Activated CD4-positive, alpha-beta T cell treated with anti-CD3 and anti-CD28 coated beads for 36 hours (primary cell): Measurements from ENCODE around the gene NFIA. TPM values are rescaled to one million over a fixed set of nuclear protein-coding genes. Genes with fewer than 3 reads are reported as not detected.

Experiments used
- ATAC-seq: fragments of 200-7000 bp; cut with Tn5 transposase; one replicate; pipeline ENCODE4 v1.10.0; 2021; ENCODE audit warnings: mild to moderate bottlenecking, moderate library complexity
- CTCF ChIA-PET: fragments of 350-600 bp; sonication (Branson Sonifier 250); formaldehyde crosslinking; loops from one replicate; lab custom pipeline; 2021; ENCODE audit warnings: antibody characterized with exemption; lab: Charles Lee
- POLR2A ChIA-PET: fragments of 350-600 bp; sonication (Branson Sonifier 250); formaldehyde crosslinking; loops from one replicate; lab custom pipeline; 2021; ENCODE audit warnings: antibody characterized with exemption, inconsistent platforms; lab: Charles Lee
- DNase-seq: peaks from one replicate; pipeline ENCODE4 v3.0.0-alpha.2; 2020
- H3K27ac Mint-ChIP-seq: one replicate; pipeline ENCODE4 v1.8.0; 2021; ENCODE audit warnings: mixed read lengths
- H3K27me3 Mint-ChIP-seq: one replicate; pipeline ENCODE4 v1.8.0; 2021; ENCODE audit warnings: mixed read lengths
- H3K36me3 Mint-ChIP-seq: one replicate; pipeline ENCODE4 v1.8.0; 2021; ENCODE audit warnings: low read depth, mixed read lengths
- H3K4me1 Mint-ChIP-seq: one replicate; pipeline ENCODE4 v1.8.0; 2021; ENCODE audit warnings: mixed read lengths
- H3K4me3 Mint-ChIP-seq: one replicate; pipeline ENCODE4 v1.8.0; 2021; ENCODE audit warnings: mild to moderate bottlenecking, moderate library complexity, mixed read lengths
- H3K9me3 Mint-ChIP-seq: one replicate; pipeline ENCODE4 v1.8.0; 2021; ENCODE audit warnings: low read depth, mixed read lengths
- intact Hi-C, 2 experiments: fragments of 100-400 bp; cut with DNase I in 1 of 2; cut with micrococcal nuclease in 1 of 2; formaldehyde crosslinking; loops; one replicate each; pipeline versions ENCODE4 v1.14.2 to v1.15.1; 2022 to 2024; cut with DNase I, micrococcal nuclease
- total RNA-seq, 2 experiments: library from RNA; stranded (reverse); gene quantifications; one replicate each; pipeline ENCODE4 v1.2.3, GENCODE V29; 2021

The NFIA gene
- total RNA-seq, 2 experiments from 2014 or later = 3.0 to 3.2 TPM

DNA sequence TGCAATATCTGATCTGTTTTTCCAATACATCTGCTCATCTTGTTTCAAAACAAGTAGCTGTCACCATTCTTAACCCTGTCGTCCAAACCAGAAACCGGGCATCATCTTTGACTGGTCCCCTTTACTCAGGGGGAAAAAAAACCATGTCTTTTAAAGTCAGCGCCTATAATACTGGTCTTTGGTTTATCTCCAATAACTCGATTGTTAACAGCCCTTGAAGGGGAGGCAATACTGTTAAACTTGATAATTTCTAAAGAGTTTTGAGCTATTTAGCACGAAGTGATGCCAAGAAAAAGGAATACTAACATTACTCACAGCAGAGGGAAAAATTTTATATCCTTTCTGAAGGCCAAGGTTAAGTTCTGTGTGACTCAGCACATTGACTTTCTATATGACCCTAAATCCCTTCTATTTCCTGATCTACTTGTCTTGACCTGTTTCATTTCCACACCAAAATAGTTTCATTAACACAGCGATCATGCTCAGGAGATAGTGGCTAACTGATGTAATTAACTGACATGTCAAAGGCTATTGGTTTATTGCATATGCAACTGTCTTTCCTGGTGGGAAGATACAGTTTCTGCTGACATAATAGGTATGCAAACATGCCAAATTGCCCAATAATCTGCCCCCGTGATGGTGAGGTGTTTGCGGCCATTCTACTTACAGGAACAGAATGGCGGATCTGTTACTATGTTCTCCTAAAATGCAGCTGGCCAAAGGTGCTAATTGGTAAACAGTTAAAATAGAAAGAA, 59.1 kb downstream of the NFIA start:
- Mint-ChIP-seq H3K36me3 (no peaks in the 10 kb centered on the region), H3K4me1 (no peaks in the 10 kb centered on the region), H3K4me3 (no peak overlapping the region), H3K27me3 (no peaks in the 10 kb centered on the region), H3K27ac (no peak overlapping the region), H3K9me3 (no peaks in the 10 kb centered on the region)
- ChIA-PET CTCF (interaction anchor here (1.5 kb wide), 1 partner anchor 16 kb away, joined by 4 read pairs; no protein-coding TSS in a partner anchor), POLR2A (no interaction called here)
- no peak for DNase-seq
- ATAC-seq = no peak
- intact Hi-C loops = no loop called here

DNA sequence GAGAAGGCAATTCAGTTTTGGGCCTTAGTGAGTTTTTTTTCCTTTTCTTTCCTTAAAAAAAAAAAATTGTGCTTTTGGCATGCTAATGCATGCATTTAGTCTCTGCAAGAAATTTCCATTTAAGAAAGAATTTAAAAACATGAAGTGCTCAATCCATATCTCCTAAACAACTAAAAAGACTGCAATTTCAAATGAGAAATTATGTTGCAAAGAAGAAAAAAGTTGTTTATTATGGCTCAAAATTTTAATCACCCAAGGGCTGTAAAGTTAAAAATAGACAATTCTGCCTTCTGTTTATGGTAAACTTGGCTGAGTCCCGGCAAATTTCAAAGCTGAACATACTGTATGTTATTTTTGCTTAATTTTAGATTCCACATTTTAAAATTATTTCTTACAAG, 59.7 kb downstream of the NFIA start:
- POLR2A ChIA-PET = no interaction called here
- intact Hi-C loops = no loop called here
- no peaks in the 10 kb centered on the region for H3K36me3 Mint-ChIP-seq

DNA sequence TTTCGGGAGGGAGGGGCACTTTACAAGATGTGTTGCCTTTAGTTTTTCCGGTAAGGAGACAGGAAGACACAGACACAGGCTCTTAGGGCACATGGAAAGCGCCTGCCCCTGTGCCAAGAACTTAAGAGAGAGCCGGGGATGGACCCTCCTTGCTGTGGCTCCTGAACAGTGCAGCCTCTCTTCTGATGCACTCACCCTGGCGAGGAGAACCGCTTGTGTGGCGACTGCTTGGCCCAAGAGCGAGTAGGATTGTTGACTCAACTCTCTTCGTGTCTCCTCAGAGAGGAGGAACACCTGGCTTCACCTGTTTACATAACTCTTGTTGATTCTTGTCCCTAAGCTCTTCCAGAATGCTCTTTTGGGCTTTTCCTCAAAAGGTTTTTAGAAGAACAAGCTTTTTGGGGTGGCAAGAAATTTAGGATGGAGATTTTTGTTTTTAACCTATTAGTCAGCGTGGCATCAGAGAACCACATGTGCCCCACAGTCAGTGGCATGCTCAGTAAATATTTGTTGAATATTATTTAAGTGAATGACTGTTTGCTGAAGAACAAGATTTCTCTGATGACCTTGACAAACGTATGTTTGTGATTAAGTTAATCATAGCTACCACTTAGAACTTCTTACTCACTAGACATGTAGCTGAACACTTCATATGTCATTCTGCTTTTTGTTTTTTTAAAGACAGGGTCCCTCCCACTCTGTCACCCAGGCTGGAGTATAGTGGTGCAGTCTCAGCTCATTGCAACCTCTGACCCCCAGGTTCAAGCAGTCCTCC, 60.6 kb downstream of the NFIA start:
- no peak for DNase-seq
- intact Hi-C loops = no loop called here

More for the DNA sequence above, 59.7 kb downstream of the NFIA start:
- ATAC-seq (no peak), DNase-seq (no peak)
- no peaks in the 10 kb centered on the region for H3K9me3 Mint-ChIP-seq
- H3K27me3 Mint-ChIP-seq = no peaks in the 10 kb centered on the region
- CTCF ChIA-PET = interaction anchor here (0.7 kb wide), 1 partner anchor 14 kb away, joined by 3 read pairs; no protein-coding TSS in a partner anchor
- H3K4me3 Mint-ChIP-seq = no peak overlapping the region
- no peaks in the 10 kb centered on the region for H3K4me1 Mint-ChIP-seq
- H3K27ac Mint-ChIP-seq = no peak overlapping the region

DNA sequence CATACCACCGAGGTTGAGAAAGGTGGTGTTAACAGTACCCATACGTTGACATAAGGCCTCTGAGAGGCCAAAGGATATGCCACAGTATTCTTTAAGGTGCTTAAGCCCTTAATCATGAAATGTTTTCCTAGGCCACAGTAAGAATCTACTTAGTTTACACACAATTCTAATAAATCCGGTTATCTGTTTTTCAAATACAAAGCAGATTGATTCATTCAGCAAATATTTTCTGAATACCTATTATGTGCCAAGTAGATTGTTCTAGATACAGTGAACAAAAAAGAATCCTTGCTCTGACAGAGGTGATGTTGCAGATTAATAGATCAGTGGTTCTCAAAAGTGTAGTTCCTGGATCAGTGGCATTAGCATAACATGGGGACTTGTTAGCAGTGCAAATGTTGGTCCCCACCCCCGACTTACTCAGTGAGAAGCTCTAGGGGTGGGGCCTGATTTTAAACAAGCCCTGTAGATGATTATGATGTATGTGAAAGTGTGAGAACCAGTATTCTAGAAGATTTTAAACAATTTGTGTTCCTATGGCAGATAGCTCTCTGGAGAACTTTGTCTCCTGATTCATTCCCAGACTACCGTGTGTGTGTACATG, 61.6 kb downstream of the NFIA start:
- H3K27ac Mint-ChIP-seq = no peak overlapping the region

More for the DNA sequence above, 60.6 kb downstream of the NFIA start:
- Mint-ChIP-seq H3K4me1 (no peaks in the 10 kb centered on the region), H3K36me3 (no peaks in the 10 kb centered on the region), H3K4me3 (no peak overlapping the region), H3K27ac (no peak overlapping the region), H3K9me3 (no peaks in the 10 kb centered on the region), H3K27me3 (no peaks in the 10 kb centered on the region)
- ChIA-PET CTCF (no interaction called here), POLR2A (no interaction called here)
- ATAC-seq = no peak

DNA sequence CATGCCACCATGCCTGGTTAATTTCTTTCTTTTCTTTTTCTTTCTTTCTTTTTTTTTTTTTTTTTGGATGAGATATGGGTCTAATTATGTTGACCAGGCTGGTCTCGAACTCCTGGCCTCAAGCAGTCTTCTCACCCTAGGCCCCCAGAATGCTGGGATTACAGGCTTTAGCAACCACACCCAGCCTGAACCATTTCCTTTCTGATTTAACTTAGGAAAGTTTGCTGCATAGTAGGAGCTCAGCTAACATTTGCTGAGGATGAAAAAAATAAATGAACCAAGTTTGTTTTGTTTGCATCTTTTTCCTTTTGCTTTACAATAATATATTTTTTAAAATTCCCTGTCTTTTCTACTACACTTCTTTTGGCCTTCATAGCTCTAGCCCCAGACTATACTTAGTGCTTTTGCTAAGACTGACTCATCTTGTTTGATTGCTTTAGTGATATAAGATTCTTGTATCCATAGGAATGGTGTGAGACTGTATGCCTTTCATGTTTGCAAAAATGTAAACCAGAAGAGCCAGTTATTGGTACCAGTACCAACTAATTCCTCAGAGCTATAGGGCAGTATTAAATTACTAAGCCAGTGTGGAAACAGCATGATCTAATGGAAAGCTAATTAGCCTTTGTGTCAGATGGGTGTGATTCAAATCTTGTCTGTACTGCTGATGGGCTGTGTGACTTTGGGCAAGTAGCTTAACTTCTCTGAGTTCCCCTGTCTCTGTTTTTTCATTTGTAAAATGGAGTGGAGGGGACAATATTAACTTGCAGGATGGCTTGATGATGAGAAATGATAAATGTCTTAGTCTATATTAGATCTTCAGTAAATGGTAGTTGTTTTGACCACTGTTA, 66.9 kb downstream of the NFIA start:
- ChIA-PET POLR2A (interaction anchor here (0.7 kb wide), 1 partner anchor 398 kb away, joined by 7 read pairs; no protein-coding TSS in a partner anchor), CTCF (interaction anchor here (0.6 to 1.9 kb wide), 4 partner anchors 9 to 1178 kb away, joined by 3 to 8 read pairs (median 4); no protein-coding TSS in a partner anchor)
- no peaks in the 10 kb centered on the region for H3K27me3 Mint-ChIP-seq
- no peak overlapping the region for H3K27ac Mint-ChIP-seq
- DNase-seq = no peak
- H3K9me3 Mint-ChIP-seq = no peaks in the 10 kb centered on the region
- ATAC-seq = no peak
- H3K4me3 Mint-ChIP-seq = no peak overlapping the region
- no peaks in the 10 kb centered on the region for H3K4me1 Mint-ChIP-seq
- intact Hi-C loops = no loop called here
- H3K36me3 Mint-ChIP-seq = no peaks in the 10 kb centered on the region

More for the DNA sequence above, 61.6 kb downstream of the NFIA start:
- ChIA-PET POLR2A (no interaction called here), CTCF (no interaction called here)
- intact Hi-C loops = no loop called here
- Mint-ChIP-seq H3K27me3 (no peaks in the 10 kb centered on the region), H3K4me1 (no peaks in the 10 kb centered on the region), H3K9me3 (no peaks in the 10 kb centered on the region), H3K36me3 (no peaks in the 10 kb centered on the region), H3K4me3 (no peak overlapping the region)
- DNase-seq (no peak), ATAC-seq (no peak)

DNA sequence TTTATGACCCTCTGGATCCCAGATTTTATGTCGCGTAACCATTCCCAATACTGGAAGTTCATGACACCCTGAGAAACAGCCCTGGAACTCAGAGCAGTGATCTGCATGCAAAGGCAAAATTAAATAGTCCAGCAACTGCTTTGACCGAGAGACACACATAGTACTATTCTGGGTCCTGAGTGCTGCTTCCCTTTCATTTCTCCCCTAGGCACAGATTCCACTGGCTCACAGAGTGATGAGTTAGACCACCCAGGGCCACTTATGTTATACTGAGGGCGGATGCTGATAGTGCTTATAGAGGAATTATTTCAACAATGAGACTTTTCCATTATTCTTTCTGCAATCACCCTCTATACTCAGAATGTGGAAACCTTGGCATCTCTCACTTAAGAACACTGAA, 69.2 kb downstream of the NFIA start:
- H3K27ac Mint-ChIP-seq = no peak overlapping the region
- no peak for ATAC-seq

DNA sequence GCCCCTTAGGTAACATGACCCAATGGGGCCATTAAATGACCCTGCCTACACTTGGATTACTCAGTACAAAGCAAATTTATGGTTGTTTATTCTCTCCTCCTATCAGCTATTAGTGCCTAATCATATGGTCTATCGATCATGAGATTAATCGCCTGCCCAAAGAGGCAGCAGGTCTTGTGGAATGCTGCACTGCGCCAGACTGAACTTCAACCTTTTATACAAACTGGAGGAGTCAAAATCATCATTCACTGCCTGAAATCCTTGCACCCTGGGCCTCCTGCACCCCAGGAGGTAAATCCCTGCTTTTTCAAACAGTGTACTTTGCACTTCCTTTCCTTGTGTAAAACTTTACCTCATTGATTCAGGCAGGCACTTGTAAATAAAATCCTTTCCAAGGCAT, 69.7 kb downstream of the NFIA start:
- Mint-ChIP-seq H3K36me3 (no peaks in the 10 kb centered on the region), H3K27me3 (no peaks in the 10 kb centered on the region), H3K4me3 (no peak overlapping the region), H3K4me1 (peaks cover 2% of the 10 kb centered on the region), H3K9me3 (no peaks in the 10 kb centered on the region), H3K27ac (no peak overlapping the region)
- DNase-seq = no peak
- ChIA-PET CTCF (no interaction called here), POLR2A (no interaction called here)
- intact Hi-C loops = no loop called here
- no peak for ATAC-seq

More for the DNA sequence above, 69.2 kb downstream of the NFIA start:
- no peaks in the 10 kb centered on the region for H3K4me1 Mint-ChIP-seq
- ChIA-PET POLR2A (no interaction called here), CTCF (interaction anchor here (0.8 kb wide), 1 partner anchor 1175 kb away, joined by 3 read pairs; no protein-coding TSS in a partner anchor)
- intact Hi-C loops = no loop called here
- DNase-seq = no peak
- H3K27me3 Mint-ChIP-seq = no peaks in the 10 kb centered on the region
- H3K4me3 Mint-ChIP-seq = no peak overlapping the region
- no peaks in the 10 kb centered on the region for H3K9me3 Mint-ChIP-seq
- H3K36me3 Mint-ChIP-seq = no peaks in the 10 kb centered on the region

DNA sequence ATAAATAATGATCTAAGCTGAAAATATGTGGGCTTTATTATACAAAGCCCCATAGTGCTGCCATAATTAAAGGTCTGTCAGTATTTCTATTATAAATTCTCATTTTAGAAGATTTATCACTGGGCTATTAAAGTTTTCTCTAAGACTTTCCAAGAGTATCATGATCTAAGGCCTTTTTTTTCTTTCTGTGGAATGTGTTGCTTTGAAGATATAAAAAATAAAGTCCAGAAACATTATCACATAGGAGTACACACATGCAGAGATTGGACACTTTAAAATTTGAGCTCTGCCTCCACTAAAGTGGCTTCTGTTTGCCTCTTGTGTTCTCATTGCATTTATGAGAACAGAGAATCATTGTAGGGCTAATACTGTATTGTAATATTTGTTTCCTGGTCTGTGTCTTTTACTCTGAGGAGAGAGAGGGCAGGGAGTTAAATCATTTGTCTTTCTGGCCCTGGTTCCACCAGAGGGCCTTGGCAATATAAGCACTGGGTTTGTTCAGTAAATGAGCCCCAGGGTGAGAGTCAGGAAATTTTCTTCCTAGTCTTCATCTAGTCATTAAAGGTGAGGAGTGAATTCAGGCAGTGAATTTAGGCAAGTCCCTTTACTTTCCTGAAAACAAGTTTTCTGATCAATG, 70.2 kb downstream of the NFIA start:
- intact Hi-C loops = no loop called here
- no peaks in the 10 kb centered on the region for H3K36me3 Mint-ChIP-seq
- CTCF ChIA-PET = interaction anchor here (0.8 kb wide), 1 partner anchor 46 kb away, joined by 3 read pairs; no protein-coding TSS in a partner anchor
- no peak for DNase-seq
- H3K4me1 Mint-ChIP-seq = peaks cover 6% of the 10 kb centered on the region
- ATAC-seq = no peak
- H3K27ac Mint-ChIP-seq = no peak overlapping the region
- no peak overlapping the region for H3K4me3 Mint-ChIP-seq
- no peaks in the 10 kb centered on the region for H3K27me3 Mint-ChIP-seq
- H3K9me3 Mint-ChIP-seq = no peaks in the 10 kb centered on the region
- POLR2A ChIA-PET = no interaction called here

DNA sequence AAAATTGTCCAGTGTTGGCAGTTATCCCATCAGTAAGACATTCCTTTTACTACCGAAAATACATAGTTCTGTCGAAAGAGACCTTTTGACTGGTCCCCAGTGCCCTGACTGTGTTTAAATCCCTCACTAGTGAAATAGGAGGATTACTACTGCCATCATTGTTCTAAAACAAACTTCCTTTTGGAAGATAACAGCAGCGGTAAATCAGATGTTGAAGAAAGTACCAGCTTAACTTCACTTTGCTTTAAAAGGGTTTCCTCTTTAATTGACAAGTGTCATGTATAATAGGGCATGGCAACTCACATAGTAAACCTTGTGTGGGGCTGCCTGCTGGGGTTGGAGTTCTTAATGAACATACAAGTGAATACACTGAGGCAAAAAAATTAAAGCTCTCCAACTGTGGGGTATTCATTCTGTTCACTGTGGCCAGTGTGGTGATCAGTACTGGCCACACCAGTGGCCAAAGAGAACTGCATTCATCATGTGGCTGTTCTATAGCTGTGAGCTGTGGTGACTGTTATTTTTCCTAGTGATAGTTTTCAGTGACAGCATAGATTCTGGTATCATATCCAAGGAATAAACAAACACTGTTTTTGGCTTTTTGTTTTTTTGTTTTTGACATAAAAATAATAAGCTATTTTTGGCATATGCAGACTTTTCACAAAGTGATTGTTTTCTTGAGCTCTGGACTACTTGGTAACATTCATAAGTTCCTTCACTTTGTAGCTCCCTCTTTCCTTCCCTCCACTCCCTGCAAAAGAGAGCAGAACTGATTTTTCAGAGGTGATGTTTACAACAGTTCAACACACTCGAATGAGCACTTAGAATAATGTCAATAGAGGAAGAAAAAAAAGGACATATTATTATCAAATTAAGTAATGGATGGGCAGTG, 74.5 kb downstream of the NFIA start:
- peaks cover 4% of the 10 kb centered on the region for H3K36me3 Mint-ChIP-seq
- no peak for DNase-seq
- intact Hi-C loops = no loop called here
- H3K9me3 Mint-ChIP-seq = no peaks in the 10 kb centered on the region
- ATAC-seq = no peak
- no peaks in the 10 kb centered on the region for H3K27me3 Mint-ChIP-seq
- ChIA-PET CTCF (interaction anchor here (0.5 to 2.2 kb wide), 5 partner anchors 9 to 108 kb away, joined by 3 to 13 read pairs (median 3); no protein-coding TSS in a partner anchor), POLR2A (no interaction called here)
- H3K4me1 Mint-ChIP-seq = peaks cover 23% of the 10 kb centered on the region
- H3K4me3 Mint-ChIP-seq = no peak overlapping the region
- no peak overlapping the region for H3K27ac Mint-ChIP-seq
